Esophagus (tissue), 2 donors: Measurements from ENCODE around the gene FHIT. TPM values are rescaled to one million over a fixed set of nuclear protein-coding genes. Genes with fewer than 3 reads are reported as not detected.

Experiments
- H3K27ac ChIP-seq, 2 donors: one replicate each; pipeline ENCODE4 v1.5.1; 2013; ENCODE audit warnings: low read depth in 2 of 2, mild to moderate bottlenecking in 2 of 2, inconsistent platforms in 1 of 2, low read length in 1 of 2, moderate library complexity in 1 of 2
- H3K27me3 ChIP-seq, 2 donors: one replicate each; pipeline ENCODE4 v1.6.1; 2013; ENCODE audit warnings: low read length in 2 of 2, control low read depth in 1 of 2, mild to moderate bottlenecking in 1 of 2; ENCODE audit not compliant: insufficient read depth in 2 of 2, control insufficient read depth in 1 of 2
- H3K36me3 ChIP-seq, 2 donors: one replicate each; pipeline ENCODE4 v1.6.1; 2013; ENCODE audit warnings: low read length in 1 of 2; ENCODE audit not compliant: control insufficient read depth in 2 of 2, insufficient read depth in 2 of 2
- H3K4me1 ChIP-seq, 2 donors: one replicate each; pipeline ENCODE4 v1.6.1; 2013; ENCODE audit warnings: low read length in 1 of 2; ENCODE audit not compliant: control insufficient read depth in 2 of 2, insufficient read depth in 2 of 2
- H3K4me3 ChIP-seq, 2 donors: one replicate each; pipeline ENCODE4 v1.5.1; 2013; ENCODE audit warnings: low read length in 2 of 2, mild to moderate bottlenecking in 2 of 2, low read depth in 1 of 2, moderate library complexity in 1 of 2
- H3K9me3 ChIP-seq, 2 donors: one replicate each; pipeline ENCODE4 v1.6.1; 2013; ENCODE audit warnings: mild to moderate bottlenecking in 2 of 2, low read depth in 1 of 2, low read length in 1 of 2, moderate library complexity in 1 of 2; ENCODE audit not compliant: control insufficient read depth in 2 of 2, insufficient read depth in 1 of 2
- WGBS, 2 donors: extraction: QIAGEN DNeasy Blood & Tissue Kit; methylation state at CpG; one replicate each; pipeline ENCODE4 v1.1.7; 2013; 5-methylcytosine and 5-hydroxymethylcytosine counted together
- polyA plus RNA-seq, 2 donors: library from polyadenylated mRNA; stranded (reverse); fragments of 200-250 nt; gene quantifications; one replicate each; pipeline ENCODE4 v1.2.3, GENCODE V29; 2013
- donor health status: healthy with polysubstance abuse.
- donor health status: Bipolar disorder and iron deficiency.

The FHIT gene
- polyA plus RNA-seq, result 1 to 10 TPM; 3.4 to 5.0 TPM

DNA sequence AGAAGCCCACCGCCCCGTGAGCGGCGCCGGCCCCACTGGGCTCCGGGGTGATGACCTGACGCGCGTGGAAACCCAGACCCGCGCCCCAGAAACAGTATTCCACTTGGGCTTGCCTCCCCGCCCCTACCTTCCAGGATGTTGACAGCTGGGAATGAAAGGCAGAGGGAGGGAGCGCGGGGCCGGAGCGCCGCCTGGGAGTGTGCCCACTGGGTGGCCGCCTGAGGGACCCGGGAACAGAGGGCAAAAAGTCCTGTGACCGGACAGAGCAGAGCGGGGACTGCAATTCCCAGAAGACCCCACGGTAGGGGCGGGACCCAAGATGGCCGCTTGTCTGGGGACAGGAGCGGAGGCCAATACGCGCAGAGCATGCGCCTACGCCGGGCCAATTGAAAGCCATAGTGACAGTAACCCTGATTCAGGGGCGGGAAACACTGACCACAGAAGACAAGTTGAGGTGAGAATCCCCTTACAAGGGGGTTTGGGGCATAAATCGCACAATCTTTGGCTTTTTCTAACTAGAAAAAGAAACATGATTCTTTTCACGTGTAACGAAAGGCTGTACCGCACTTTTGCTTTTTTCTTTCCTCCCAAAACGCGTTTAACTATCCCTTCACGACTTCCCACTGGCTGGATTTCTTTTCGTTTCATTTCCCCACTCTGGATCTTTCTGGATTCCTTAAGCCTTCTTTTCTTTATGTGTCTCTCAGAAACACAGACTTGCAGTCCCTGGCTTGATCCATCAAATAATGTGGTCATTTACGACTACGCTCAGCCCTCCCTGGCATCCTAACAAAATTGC lies at the start of gene FHIT:
FHIT (minus strand) TSS at position 279 of the 799 bp plus-strand sequence.
- H3K9me3 ChIP-seq, result no peaks in the 10 kb centered on the region
- no peaks in the 10 kb centered on the region for H3K36me3 ChIP-seq
- H3K4me1 ChIP-seq, result no peaks in the 10 kb centered on the region
- 1% methylated on average over 41 of the region's 41 CpGs for WGBS, 2 donors
- H3K27me3 ChIP-seq, result no peaks in the 10 kb centered on the region
- H3K27ac ChIP-seq, result peak within 1 kb of the TSS; percentile 52 to 79
- peak within 1 kb of the TSS; percentile 63 to 73 for H3K4me3 ChIP-seq

DNA sequence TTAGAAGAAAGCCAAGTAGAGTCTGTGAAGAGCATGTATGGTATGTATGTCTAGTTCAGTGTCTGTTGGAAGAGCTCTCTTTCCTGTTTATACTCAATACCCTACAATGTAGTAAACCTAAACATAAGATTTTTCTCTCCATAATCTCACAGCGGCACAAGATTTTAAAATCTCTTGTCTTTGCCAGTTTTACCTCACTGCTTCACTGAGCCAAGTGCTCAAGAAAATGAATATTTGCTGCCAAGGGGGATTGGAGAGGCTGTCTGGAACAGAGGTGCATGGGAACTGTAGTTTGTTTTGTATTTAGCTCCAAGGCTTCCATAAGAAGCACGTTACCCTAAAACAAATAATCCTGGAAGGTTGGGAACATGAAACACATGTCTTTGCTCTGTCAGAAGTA lies 49.5 kb upstream of the FHIT start:
- H3K27ac ChIP-seq, result no peak overlapping the region
- no peak overlapping the region for H3K4me3 ChIP-seq
- H3K27me3 ChIP-seq, result peaks cover 0 to 3% of the 10 kb centered on the region in 2 donors
- no peaks in the 10 kb centered on the region for H3K36me3 ChIP-seq
- 50 to 73% methylated on average over 2 of the region's 2 CpGs for WGBS, 2 donors
- no peaks in the 10 kb centered on the region for H3K9me3 ChIP-seq
- no peaks in the 10 kb centered on the region for H3K4me1 ChIP-seq

DNA sequence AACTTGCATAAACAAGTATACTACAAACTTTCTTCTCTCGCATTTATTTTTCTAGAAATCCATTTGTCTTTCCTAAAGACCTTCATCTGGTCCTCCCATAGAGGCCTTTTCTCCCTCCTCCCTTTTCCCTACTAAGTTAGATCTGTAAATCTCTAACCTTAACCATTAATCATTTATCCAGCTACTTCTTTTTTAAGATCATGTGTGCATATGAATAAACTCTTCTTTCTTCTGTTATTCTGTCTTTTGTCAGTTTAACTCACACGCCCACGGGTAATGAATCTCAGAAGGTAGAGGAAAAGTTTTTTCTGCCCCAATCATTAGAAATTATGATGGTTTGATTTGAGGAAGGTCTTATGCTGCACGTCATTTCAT lies 48.7 kb upstream of the FHIT start:
- Histone ChIP-seq H3K27ac (no peak overlapping the region), H3K4me1 (no peaks in the 10 kb centered on the region), H3K9me3 (no peaks in the 10 kb centered on the region), H3K4me3 (no peak overlapping the region), H3K36me3 (no peaks in the 10 kb centered on the region), H3K27me3 (peaks cover 0 to 3% of the 10 kb centered on the region in 2 donors)
- 77 to 78% methylated on average over 4 of the region's 4 CpGs for WGBS, 2 donors

DNA sequence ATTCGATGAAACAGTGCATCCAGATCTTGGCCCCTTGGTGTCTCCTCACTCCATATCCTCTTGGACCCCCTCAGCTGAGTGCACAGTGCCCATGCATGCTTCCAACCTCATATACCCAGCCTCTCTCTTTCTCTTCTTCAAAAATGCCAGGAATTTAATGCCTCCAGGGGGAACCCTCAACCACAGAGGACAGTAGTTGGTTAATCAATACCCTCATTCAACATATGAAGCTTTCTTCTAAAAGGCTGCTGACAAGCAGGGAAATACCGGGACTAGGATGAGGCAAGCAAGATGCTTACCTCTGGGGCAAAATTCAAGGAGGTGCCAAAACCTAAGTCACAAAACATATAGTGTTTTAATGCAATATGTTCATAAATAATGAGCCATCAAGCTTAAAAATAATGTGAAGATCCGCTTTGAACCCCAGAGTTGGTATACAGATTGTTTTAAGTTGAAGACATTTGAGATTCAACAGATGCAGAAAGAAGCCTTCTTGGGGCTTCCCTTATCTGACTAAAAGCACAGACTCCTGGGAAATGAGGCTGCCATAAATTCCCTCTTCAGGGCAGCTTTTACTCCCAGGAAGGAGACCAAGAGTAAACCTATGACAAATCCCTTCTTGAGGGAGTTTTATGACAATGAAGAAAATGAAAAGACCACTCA lies 48.2 kb upstream of the FHIT start:
- Histone ChIP-seq H3K4me1 (no peaks in the 10 kb centered on the region), H3K27ac (no peak overlapping the region), H3K9me3 (no peaks in the 10 kb centered on the region), H3K36me3 (no peaks in the 10 kb centered on the region), H3K27me3 (peaks cover 0 to 3% of the 10 kb centered on the region in 2 donors), H3K4me3 (no peak overlapping the region)
- 81 to 84% methylated on average over 3 of the region's 3 CpGs for WGBS, 2 donors

DNA sequence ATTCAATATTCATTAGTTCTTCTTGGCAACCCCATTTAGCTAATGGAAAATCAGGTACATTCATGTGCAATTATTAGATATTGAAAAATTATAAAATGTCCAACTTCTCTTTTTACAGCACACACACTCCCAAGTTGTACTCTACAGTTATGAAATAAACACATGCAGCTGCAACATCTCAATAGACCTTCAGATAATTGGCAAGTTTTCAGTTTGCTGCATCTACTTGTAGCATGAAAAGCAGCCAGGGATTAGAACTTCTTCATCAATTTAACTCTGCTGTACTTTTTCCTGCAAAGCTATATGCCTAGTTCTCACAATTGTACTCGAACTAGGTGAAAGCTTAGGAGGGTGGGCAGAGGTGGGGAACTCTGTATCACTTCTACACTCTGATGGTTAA lies 46.6 kb upstream of the FHIT start:
- 45 to 47% methylated on average over 1 of the region's 1 CpG for WGBS, 2 donors
- no peaks in the 10 kb centered on the region for H3K4me1 ChIP-seq
- peaks cover 0 to 1% of the 10 kb centered on the region in 2 donors for H3K27me3 ChIP-seq
- no peak overlapping the region for H3K4me3 ChIP-seq
- no peaks in the 10 kb centered on the region for H3K36me3 ChIP-seq
- H3K9me3 ChIP-seq, result no peaks in the 10 kb centered on the region
- no peak overlapping the region for H3K27ac ChIP-seq

DNA sequence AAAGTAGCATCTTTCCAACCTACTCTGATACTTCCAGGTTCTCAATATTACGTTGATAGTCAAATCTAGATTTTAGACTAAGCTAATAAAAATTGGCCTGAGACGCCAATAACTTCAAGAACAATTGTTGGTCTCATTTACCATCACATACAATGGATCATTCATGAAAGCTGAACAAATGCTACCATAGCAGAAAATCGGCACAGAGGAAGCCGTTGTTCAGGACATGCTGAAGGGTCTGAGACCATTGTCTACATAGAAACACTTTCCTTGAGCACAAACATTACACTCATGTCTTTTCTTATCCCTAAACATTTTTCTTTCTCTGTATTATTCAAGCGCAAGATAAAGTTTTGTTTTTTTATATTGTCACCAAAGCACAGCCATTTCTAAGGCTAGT lies 37.2 kb upstream of the FHIT start:
- Histone ChIP-seq H3K27me3 (no peaks in the 10 kb centered on the region), H3K4me1 (no peaks in the 10 kb centered on the region), H3K27ac (no peak overlapping the region), H3K4me3 (no peak overlapping the region), H3K36me3 (no peaks in the 10 kb centered on the region), H3K9me3 (no peaks in the 10 kb centered on the region)
- 88 to 89% methylated on average over 5 of the region's 5 CpGs for WGBS, 2 donors

DNA sequence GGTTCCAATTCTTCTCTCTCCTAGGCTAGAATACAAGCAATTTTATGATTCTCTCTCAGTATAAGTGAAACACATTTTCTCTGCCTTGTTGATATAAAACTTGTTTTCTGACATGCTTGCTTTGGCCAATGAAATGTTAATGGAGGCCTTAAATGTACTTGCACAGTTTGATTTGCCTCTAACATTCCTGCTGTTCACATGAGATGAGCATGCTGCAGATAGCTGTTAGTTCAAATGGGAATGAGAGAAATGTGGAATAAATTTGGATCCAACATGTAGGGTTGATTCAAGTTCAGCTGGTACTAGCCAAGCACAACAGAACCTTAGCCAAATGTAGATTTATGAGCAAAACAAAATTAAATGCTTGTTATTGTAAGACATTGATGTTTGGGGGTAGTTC lies 32.6 kb upstream of the FHIT start:
- no peak overlapping the region for H3K27ac ChIP-seq
- H3K36me3 ChIP-seq, result no peaks in the 10 kb centered on the region
- H3K4me1 ChIP-seq, result no peaks in the 10 kb centered on the region
- no peaks in the 10 kb centered on the region for H3K9me3 ChIP-seq
- H3K4me3 ChIP-seq, result no peak overlapping the region
- H3K27me3 ChIP-seq, result no peaks in the 10 kb centered on the region

DNA sequence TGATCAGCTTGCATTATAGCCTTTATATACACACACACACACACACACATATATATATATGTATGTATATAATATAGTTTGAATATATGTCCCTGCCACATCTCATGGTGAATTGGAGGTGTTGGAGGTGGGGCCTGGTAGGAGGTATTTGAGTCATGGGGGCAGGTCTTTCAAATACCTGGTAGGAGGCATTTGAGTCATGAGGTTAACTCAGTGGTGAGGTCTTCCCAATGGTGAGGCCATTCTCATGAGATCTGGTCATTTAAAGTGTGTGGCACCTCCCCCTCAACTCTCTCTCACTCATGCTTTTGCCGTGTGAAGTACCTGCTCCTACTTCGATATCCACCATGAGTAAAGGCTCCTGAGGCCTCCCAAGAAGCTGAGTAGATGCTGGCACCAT lies 27.5 kb upstream of the FHIT start:
- no peaks in the 10 kb centered on the region for H3K36me3 ChIP-seq
- no peak overlapping the region for H3K27ac ChIP-seq
- 91 to 97% methylated on average over 2 of the region's 2 CpGs for WGBS, 2 donors
- H3K27me3 ChIP-seq, result peaks cover 0 to 3% of the 10 kb centered on the region in 2 donors
- no peaks in the 10 kb centered on the region for H3K4me1 ChIP-seq
- no peak overlapping the region for H3K4me3 ChIP-seq
- no peaks in the 10 kb centered on the region for H3K9me3 ChIP-seq

DNA sequence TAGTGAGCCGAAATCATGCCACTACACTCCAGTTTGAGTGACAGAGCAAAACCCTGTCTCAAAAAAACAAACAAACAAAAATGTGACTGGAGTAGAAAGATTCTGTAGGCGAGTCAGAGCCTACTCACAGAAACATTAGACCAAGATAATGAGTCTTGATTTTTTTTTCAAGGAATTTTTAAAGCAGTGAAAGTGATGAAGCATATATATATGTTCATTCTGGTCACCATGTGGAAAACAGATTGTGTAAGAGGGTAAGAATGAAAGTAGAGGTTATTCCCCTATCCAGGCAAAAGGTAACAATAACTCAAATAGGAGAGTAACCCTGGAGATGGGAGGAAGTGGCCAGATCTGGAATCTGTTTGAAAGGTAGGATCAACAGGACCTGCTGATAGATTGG lies 26.2 kb upstream of the FHIT start:
- H3K27ac ChIP-seq, result no peak overlapping the region
- H3K4me3 ChIP-seq, result no peak overlapping the region
- no peaks in the 10 kb centered on the region for H3K4me1 ChIP-seq
- 91 to 95% methylated on average over 2 of the region's 2 CpGs for WGBS, 2 donors
- H3K27me3 ChIP-seq, result peaks cover 0 to 3% of the 10 kb centered on the region in 2 donors
- no peaks in the 10 kb centered on the region for H3K36me3 ChIP-seq
- H3K9me3 ChIP-seq, result no peaks in the 10 kb centered on the region

DNA sequence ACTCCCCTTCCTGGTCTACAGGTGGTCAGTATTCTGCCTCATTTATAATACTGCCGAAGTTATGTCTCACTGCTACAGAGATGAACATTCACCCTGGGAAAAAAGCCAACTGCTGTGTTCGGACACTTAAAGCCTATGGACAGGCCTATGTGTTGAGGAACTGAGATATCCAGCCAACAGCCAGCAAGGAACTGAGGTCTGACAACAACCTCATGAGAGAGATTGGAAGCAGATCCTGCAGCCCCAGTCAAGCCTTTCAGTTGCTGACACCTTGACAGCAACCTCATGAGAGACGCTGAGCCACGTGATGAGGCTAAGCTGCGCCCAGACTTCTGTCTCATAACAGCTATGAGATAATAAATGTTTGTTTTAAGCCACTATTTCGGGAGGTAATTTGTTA lies 18.2 kb upstream of the FHIT start:
- H3K4me3 ChIP-seq, result no peak overlapping the region
- no peaks in the 10 kb centered on the region for H3K27me3 ChIP-seq
- no peak overlapping the region for H3K27ac ChIP-seq
- H3K9me3 ChIP-seq, result no peaks in the 10 kb centered on the region
- no peaks in the 10 kb centered on the region for H3K4me1 ChIP-seq
- WGBS, 2 donors, result 80 to 91% methylated on average over 6 of the region's 6 CpGs
- H3K36me3 ChIP-seq, result no peaks in the 10 kb centered on the region
